SU-DHL-6 (cell line): ENCODE data around the gene FZD10.

Experiments used
- CTCF ChIP-seq: fragments of 200-600 bp; sonication (generic); IDR thresholded peaks from one replicate; pipeline ENCODE4 v1.5.1; 2017; ENCODE audit warnings: antibody characterized with exemption, mild to moderate bottlenecking, low read length, moderate library complexity; ENCODE audit not compliant: insufficient read depth, poor library complexity, severe bottlenecking
- EZH2phosphoT487 ChIP-seq: fragments of 200-600 bp; sonication (generic), shearing (Covaris generic); conservative IDR thresholded peaks from 2 replicates; pipeline ENCODE4 v1.6.1; 2018; ENCODE audit warnings: mild to moderate bottlenecking, antibody characterized with exemption, low read length, moderate library complexity, mixed read lengths

- TF ChIP-seq CTCF (no peak), EZH2phosphoT487 (no peak)
Observed at GRCh38 chr12:130162267-130162666, at the start of gene FZD10.
